NCI-H2196 treated with DMSO at 0.1 percent for 48 hours (cell line): ENCODE data around the gene PROM1.

Source experiments
- DNase-seq: peaks from one replicate; lab custom pipeline; 2025; ENCODE audit not compliant: unreplicated experiment; lab: John Stamatoyannopoulos, UW

The PROM1 gene

DNA sequence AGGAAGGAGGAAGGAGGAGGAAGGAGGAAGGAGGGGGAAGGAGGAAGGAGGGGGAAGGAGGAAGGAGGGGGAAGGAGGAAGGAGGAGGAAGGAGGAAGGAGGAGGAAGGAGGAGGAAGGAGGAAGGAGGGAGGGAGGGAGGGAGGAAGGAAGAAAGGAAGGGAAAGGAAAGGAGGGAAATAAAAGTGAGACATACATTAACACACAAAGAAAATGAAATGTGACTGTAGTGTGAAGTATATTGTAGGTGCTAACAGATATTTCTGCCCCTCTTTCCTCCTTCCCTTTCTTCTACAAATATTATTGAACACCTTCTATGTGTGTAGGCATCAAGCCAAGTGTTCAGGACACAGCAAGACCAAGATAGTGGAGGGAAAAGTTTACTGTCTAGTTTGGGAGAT lies 26.4 kb upstream of the PROM1 start:
- no peak for DNase-seq

DNA sequence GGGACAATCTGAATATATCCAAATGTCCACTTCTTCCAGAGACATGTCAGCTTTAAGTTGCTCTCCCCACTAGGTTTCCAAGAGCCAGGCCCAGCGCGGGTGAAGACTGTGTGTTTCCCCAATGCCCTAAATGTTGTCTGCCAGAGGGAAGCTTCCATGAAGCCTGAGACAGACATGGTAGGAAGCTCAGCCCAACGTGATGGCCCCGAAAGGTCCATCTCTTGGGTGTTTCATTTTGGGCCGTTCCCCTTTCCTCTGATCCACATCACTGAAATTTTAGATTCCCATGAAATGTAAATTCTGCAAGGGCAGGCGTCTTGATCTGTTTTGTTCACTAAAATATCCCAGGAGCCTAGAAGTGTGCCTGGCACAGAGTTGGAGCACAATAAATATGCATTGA lies 25.4 kb upstream of the PROM1 start:
- no peak for DNase-seq

DNA sequence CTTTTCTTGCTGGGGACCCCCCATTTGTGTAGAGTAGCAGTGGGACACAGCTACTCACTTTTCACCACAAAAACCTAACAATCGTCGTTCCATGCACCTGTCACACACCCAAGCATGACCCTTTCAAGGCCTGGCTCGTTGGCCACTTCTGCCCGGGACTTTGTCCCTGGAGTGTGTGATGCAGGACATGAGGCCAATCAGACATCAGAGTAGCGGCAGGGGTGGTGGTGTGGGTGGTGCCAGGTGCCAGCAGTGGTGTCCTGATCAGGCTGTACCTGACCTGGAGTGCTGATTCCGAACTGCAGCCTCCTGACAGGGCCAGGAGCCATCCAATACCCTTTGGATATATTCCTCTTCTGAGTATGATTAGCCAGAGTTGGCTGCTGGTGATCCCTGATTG lies 23.1 kb upstream of the PROM1 start:
- DNase-seq, result no peak

DNA sequence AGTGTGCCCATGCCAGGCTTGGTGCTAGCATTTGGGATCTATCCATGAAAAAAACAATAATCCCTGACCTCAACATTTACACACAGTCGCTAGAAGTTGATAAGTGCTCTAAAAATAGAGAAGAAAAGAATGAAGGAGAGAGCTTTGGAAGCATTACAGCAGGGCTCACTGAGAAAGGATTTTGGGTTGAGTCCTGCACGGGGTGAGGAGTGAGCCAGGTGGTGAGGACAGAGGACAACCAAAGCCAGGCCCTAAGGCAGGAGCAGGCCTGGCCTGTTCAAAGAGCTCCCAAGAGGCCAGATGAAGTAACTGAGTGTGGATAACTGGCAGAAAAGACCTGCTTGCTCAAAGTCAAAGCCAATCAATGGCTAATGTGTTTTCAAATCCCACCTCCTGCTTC lies 20.7 kb upstream of the PROM1 start:
- no peak for DNase-seq

DNA sequence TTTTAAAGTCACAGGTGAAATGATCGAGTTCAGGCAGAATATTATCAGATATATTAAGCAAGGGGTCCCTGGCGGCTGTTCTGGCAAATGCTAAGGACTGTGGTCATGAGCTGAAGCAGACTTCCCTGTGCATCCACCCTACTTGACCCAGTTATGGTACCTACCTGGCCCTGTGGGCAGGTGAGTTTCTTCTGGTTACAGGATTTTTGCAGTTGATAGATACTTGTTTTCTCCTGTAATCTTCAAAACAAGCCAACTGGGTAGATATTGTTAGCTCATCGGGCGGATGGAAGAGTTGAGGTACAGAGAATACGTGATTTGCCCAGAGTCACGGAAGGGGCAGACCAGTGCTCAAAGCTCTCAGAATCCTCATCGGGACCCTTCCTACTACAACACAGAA lies 18.5 kb upstream of the PROM1 start:
- no peak for DNase-seq

DNA sequence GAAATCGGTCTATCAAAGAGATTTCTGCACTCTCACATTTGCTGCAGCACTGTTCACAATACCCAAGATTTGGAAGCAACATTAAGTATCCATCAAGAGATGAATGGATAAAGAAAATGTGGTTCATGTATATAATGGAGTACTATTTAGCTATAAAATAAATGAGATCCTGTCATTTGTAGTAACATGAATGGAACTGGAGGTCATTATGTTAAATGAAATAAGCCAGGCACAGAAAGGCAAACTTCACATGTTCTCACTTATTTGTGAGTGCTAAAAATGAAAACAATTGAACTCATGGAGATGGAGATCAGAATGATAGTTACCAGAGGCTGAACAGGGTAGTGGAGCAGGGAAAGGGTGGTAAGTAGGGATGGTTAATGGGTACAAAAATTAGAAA lies 17.0 kb upstream of the PROM1 start:
- no peak for DNase-seq

DNA sequence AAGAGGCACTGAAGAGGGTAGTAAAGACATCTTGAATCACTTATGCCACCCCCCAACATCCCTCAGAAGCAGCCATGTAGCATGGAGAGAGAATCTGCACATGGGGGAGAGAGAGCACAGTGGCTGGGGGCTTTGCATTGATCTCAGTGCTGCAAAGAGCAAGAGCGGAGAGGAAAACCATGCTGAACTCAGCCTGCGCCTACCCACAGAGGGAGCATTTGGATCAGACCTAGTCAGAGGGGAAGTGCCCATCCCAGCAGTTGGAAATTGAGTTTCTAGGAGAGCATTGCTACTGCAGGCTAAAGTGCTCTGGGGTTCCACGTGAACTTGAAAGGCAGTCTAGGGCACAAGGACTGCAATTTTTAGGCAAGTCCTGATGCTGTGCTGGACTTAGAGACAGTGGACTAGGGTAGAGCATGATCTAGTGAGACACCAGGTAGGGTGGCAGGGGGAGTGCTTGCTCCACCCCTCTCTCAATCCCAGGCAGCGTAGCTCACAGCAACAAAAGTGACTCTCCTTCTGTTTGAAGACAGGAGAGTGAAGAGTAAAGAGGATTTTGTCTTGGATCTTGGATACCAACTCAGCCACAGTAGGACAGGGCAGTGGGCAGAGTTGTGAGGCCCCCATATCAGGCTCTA lies 9.0 kb upstream of the PROM1 start:
- DNase-seq, result no peak

DNA sequence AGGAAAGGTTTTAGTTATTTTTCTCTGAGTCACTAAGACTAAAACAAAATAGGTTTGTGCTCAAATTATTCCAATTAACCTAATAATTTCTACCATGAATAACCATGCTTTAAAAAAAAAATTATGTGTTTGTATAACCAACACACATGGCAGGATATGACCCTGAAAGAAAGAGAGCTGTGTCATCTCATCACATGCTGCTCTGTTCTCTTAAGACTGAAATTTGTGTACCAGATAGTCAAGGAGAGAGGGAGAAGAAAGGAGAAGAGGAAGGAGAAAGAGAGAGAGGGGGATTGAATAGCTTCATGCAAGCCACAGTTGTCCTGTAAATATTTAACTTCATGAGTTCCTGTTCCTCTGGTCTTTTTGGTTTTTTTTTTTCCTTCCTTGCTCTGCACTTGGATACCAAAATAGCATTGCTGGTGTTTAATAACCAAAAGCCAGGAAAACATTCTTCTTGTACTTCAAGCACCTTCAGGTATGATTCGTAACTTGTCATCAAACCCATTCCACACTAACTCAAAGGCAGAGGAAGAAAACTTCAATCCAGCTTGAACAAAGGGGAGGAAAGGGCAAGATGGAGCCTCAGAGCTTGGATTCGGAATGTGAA lies 6.4 kb upstream of the PROM1 start:
- no peak for DNase-seq

DNA sequence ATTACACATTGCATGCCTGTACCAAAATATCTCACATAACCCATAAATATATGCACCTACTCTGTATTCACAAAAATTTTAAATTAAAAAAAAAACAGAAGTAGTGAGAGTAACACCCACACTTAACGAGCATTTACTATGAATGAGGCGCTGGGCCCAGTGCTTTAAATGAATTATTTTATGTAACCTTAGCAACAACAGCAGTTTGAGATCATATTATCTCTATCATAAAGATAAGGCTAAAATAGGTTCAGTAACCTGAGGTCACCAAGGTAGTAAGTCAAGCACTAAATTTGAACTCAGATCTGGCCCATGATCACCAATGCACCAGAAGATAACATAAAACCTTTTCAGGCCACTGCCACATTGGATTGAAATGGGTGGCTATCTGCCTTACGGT lies 5.3 kb upstream of the PROM1 start:
- DNase-seq, result no peak

DNA sequence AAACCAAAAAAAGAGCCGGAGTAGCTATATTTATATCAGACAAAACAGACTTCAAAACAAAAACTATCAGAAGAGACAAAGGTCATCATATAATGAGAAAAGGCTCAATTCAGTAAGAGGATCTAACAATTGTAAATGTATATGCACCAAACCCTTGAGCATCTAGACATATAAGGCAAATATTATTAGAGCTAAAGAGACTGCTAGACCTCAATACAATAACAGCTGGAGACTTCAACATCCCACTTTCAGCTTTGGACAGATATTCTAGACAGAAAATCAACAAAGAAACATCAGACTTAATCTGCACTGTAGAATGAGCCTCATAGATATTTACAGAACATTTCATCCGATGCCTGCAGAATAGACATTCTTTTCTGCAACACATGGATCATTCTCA lies 4.8 kb upstream of the PROM1 start:
- DNase-seq, result no peak

DNA sequence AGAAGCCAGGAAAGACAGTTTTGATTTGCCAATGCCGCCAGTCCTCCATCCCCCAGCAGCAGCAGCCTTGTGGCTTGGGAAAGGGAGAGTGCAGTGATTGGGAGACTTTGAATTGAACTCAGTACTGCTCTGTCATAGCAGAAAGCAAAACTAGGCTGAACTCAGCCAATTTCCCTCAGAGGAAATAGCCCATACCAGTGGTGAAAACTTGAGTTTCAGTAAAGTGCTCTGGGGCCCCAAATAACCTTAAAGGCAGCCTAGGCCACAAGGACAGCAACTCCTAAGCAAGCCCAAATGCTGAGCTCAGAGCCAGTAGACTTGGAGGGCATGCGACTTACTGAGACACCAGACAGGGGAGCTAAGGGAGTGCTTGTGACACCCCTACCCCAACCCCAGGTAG lies 2.0 kb upstream of the PROM1 start:
- DNase-seq, result no peak

DNA sequence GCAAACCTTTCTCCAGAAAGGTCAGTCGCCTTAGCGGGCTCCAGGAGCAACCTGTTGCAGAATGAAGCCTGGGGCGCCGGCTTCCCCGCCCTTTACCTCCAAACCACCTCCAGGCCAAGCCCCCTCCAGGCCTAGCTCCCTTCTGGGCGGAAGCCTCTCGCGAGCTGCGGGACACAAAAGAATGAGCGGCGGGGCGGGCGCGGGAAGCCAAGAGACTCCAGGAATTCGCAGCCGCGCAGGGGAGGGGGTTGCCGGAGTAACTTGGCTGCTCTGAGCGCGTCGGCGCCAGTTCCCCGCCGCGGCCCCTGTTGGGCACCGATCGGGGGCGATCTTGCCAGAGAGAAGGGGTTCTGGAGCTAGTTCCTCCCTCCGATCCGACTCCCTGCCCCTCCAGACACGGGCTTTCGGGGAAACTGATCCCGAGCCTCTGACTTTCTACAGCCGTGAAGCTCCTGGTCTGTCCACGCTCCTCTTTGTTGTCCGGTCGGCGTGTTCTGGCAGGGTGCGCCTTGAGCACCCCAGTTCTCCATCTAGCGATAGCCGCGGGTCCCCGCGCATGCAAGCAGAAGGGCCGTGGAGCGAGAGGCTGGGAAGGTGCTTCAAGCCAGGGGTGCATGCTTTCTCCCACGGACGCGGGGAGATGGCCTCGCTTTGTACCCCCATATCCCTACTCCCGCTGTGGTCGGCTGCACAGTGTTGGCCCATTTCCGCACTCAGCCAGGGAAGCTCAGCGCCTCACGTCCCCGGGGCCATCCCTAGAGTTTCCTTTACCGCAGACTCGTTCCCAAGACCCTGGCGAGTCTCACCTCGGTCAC lies 1.2 kb downstream of the PROM1 start:
- no peak for DNase-seq

DNA sequence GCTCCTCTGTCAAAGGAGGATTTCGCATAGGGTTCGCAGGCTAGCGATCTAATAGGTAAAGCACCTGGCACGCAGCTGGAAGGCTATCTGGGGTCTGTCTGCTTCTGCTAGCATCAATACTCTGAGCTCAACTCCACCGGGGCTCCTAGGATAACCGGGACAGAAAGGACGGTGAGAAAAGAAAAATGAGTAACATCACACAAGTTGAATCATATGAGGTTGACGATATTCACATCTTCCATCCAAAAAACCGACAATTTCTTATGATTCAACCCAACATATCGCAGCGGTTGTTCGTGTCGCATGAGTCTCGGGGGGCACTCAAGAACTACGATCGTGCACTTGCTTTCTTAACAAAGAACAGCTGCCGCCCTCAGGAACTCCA lies 1.8 kb downstream of the PROM1 start:
- no peak for DNase-seq

DNA sequence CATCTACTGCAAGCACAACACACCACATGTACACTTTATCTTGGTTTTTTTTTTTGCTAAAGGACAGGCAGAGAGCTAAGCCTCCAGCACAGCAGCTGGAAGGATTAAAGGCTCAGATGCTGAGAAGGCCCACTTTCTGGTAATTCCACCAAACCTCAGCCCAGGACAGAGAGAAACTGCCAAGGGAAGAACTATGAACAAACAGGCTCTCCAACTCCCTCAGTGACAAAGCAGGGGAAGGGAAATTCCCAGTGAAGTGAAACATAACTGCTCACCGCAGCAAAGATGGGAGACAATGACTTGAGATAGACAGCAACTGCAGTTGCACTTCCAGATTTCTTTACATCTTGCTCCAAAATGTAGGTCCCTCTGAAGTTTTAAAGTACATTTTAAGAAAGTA lies 4.8 kb downstream of the PROM1 start:
- no peak for DNase-seq

DNA sequence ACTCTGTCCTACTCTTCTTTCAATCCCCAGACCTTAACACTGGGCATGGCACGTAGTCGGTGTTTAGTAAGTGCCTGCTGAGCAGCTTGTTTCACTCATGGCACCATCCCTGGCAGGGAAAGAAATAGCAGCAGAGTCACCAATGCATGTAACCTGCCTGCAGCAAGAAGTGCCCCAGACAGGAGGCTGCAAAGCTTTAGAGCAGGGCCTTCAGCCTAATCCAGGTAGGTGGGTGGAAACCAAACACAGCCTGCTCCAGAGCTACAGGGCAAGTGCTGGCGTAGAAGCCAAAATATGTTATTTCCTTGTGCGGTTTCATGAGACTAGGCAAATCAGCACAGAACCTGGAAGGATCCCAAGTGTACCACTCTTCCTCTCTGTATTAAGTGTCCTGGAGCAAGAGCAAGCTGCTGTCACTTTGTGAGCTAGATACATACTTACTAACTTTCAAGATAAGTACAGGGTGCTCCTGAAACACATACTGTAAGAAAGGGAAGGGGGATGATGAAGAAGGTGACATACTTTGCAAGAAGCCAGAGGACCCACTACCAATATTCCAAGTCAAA lies 5.5 kb downstream of the PROM1 start:
- no peak for DNase-seq

DNA sequence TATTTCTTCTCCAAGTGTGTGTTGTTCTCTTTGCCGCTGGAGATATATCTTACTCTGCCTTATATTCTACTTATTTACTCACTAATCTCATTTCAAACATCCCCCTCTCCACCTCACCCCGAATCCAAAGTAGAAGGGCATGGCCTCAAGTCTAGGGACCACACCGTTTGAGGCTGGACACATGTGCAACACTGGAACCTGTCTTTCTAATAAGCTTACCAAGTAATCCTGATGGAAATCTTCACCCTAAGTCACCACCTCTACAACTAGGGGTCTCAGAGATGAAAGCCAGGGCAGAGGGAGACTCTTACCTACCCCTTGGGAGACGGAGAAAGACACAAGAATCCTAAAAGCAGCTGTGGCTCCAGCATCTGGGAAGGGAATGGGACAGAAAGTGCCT lies 6.0 kb downstream of the PROM1 start:
- DNase-seq, result no peak

DNA sequence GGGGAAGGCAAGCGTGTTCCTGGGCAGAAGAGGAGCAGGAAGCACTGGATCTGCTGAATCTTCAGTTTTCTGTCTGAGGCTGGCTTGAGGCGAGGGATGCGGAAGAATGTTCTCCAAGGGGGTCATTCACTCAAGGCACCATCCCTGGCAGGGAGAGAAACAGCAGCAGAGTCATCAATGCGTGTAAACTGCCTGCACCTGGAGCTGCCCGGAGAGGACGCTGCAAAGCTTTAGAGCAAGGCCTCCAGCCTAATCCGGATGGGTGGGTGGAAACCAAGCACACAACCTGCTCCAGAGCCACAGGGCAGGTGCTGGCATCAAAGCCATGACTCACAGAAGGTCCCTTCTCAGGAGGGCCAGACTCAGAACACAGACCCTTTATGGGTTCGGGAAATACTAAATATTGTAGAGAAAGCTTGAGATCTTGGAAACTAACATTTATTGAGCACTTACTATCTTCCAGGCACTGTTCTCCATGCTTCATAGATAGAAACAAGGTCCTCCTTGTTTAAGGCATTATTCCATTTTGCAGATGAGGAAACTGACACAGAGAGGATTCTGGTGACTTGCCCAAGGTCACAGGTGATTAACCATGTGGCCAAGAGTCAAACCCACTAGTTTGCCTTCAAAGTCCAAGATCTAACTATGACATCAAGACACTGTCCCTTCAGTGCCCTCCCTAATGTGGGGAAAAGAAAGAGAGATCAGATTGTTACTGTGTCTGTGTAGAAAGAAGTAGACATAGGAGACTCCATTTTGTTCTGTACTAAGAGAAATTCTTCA lies 7.7 kb downstream of the PROM1 start:
- DNase-seq, result no peak

DNA sequence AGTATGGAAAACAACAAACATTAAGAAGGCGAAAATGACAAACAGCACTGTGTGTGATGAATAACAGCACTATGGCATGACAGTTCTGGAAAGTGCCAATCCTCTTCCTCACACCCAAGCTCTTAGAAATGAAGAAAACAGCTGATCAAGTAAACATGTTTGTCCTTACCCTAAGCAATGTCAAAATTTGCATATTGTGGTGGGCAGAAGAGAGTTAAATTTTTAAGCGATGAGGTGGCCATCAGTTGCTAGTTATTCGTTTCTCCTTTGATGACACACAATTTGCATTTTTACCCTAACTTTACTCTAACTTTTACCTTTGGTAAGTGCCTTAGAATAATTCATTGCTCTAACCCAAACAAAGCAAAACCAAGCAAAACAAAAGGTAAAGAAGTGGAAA lies 8.8 kb downstream of the PROM1 start:
- DNase-seq, result no peak

DNA sequence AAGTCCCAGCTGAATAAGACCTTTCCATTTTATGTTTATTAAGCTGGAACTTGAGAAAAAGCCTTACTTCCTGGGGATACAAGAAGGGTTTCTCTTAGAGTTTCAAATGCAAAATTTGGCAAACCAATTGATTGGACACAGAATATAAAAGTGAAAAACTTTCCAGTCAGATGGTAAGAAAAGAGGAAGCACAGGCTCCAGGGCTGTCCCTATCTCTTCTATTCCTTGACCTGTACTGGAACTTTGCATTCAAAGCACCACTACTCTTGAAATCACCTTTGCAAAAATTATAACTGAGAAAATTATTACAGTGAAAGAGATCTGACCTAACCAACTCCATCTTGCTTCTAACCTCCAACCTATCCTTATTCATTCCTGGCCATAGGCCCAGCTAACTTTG lies 11.7 kb downstream of the PROM1 start:
- DNase-seq, result no peak

DNA sequence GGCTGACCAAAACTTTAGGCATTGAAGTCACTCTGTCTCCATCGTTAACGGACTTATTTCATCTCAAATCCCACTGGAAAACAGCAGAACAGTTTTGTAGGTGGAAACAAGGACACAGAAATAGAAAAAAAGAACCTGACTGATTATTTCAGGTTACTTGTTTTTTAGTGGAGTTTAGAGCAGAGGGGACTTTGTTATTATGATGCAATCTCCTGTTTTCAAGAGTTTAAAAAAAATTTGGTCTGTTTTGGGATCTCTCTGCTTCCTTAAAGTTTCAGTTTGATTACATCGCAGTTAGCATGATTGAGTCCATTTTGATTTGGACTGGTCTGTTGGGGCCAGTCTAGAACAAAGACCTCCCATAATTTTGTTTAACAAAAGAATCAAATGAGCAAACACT lies 13.6 kb downstream of the PROM1 start:
- DNase-seq, result no peak

DNA sequence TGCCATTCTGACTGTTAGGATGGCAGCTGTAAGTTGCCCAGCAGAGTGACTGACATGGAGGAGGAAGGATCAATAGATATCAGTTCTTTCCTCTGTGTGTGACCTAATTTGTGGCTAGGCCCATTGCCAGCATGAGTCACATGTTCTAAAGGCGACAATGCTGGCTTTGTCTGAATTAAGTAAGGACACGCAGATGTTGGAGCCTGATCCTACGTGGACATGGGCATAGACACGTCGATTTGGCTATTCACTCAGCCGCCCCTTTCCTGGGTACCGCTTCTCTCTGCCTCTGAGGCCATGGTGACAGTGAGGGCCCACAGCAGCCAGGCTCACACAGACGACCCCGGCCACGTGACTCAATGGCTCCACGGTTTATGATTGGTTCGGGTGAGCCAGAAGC lies 16.3 kb downstream of the PROM1 start:
- peak; percentile 57 for DNase-seq
